WTC11 (cell line): ENCODE results near the gene PFKFB3.

ENCODE experiments used
- ATF3 ChIP-seq: sonication (generic); formaldehyde crosslinking; conservative IDR thresholded peaks from 2 replicates; pipeline ENCODE4 v1.8.1; 2022; ENCODE audit warnings: mild to moderate bottlenecking, missing genetic modification reagents
- CREM ChIP-seq: sonication (generic); formaldehyde crosslinking; IDR thresholded peaks from 2 replicates; pipeline ENCODE4 v1.8.1; 2022; ENCODE audit warnings: mild to moderate bottlenecking, missing genetic modification reagents, moderate library complexity
- ELF4 ChIP-seq: sonication (generic); formaldehyde crosslinking; IDR thresholded peaks from 2 replicates; pipeline ENCODE4 v1.8.1; 2022; ENCODE audit warnings: low read depth, mild to moderate bottlenecking, moderate library complexity, missing genetic modification reagents
- FOXJ3 ChIP-seq: sonication (generic); formaldehyde crosslinking; IDR thresholded peaks from 2 replicates; pipeline ENCODE4 v1.9.0; 2021; ENCODE audit warnings: missing genetic modification reagents, mild to moderate bottlenecking, borderline replicate concordance
- NR1H2 ChIP-seq: sonication (generic); formaldehyde crosslinking; IDR thresholded peaks from 2 replicates; pipeline ENCODE4 v1.9.0; 2021; ENCODE audit warnings: mild to moderate bottlenecking, moderate library complexity, missing genetic modification reagents
- NR2C2 ChIP-seq: sonication (generic); formaldehyde crosslinking; IDR thresholded peaks from 2 replicates; pipeline ENCODE4 v1.8.0; 2022; ENCODE audit warnings: mild to moderate bottlenecking, missing genetic modification reagents
- PREB ChIP-seq: sonication (generic); formaldehyde crosslinking; IDR thresholded peaks from 2 replicates; pipeline ENCODE4 v1.8.1; 2022; ENCODE audit warnings: mild to moderate bottlenecking, missing genetic modification reagents, moderate library complexity, borderline replicate concordance
- TCF7 ChIP-seq: sonication (generic); formaldehyde crosslinking; IDR thresholded peaks from 2 replicates; pipeline ENCODE4 v1.8.0; 2022; ENCODE audit warnings: mild to moderate bottlenecking, low read depth, missing genetic modification reagents, moderate library complexity
- TEAD1 ChIP-seq: sonication (generic); formaldehyde crosslinking; IDR thresholded peaks from 2 replicates; pipeline ENCODE4 v1.8.0; 2022; ENCODE audit warnings: mild to moderate bottlenecking, missing genetic modification reagents
- TEAD4 ChIP-seq: sonication (generic); formaldehyde crosslinking; IDR thresholded peaks from 2 replicates; pipeline ENCODE4 v1.8.0; 2022; ENCODE audit warnings: mild to moderate bottlenecking, missing genetic modification reagents
- TF ChIP-seq, protein P1 (sequence below): fragments of 200-600 bp; IDR thresholded peaks from 2 replicates; pipeline ENCODE4 v1.8.0; 2022; ENCODE audit warnings: antibody characterized with exemption

DNA sequence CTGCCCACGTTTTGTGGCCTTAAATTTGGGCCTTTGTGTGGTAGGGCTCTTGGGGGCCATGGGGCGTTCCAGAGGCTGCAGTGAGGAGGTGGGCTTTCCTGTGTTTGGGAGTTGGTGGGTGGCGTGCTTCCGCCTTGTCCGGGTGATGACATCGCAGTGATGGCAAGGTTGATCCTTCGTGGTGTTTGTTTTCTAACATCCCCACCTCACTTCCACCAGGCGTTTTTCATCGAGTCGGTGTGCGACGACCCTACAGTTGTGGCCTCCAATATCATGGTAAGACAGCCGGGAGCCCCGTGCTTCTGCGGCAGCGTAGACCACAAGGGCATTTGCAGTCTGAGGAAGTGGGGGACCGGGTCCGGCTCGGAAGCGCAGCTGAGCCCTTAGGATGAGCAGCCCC is 14.2 kb downstream of the PFKFB3 start:
- TF ChIP-seq CREM (no peak), NR2C2 (CRISPR knock-in tag) (no peak), ELF4 (CRISPR knock-in tag) (no peak), FOXJ3 (CRISPR knock-in tag) (no peak), NR1H2 (CRISPR knock-in tag) (no peak), PREB (CRISPR knock-in tag) (no peak), TEAD4 (CRISPR knock-in tag) (no peak), TCF7 (CRISPR knock-in tag) (no peak), TEAD1 (CRISPR knock-in tag) (no peak), ATF3 (CRISPR knock-in tag) (no peak)
- TF ChIP-seq, protein P1, sequence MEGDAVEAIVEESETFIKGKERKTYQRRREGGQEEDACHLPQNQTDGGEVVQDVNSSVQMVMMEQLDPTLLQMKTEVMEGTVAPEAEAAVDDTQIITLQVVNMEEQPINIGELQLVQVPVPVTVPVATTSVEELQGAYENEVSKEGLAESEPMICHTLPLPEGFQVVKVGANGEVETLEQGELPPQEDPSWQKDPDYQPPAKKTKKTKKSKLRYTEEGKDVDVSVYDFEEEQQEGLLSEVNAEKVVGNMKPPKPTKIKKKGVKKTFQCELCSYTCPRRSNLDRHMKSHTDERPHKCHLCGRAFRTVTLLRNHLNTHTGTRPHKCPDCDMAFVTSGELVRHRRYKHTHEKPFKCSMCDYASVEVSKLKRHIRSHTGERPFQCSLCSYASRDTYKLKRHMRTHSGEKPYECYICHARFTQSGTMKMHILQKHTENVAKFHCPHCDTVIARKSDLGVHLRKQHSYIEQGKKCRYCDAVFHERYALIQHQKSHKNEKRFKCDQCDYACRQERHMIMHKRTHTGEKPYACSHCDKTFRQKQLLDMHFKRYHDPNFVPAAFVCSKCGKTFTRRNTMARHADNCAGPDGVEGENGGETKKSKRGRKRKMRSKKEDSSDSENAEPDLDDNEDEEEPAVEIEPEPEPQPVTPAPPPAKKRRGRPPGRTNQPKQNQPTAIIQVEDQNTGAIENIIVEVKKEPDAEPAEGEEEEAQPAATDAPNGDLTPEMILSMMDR = no peak
